ENCODE measurements around the gene OCLN. TPM values are rescaled to one million over a fixed set of nuclear protein-coding genes. Genes with fewer than 3 reads are reported as not detected.
"Not testable (repeated sequence)": the region's sequence is repeated elsewhere in the genome, so short reads cannot be mapped to it uniquely, and the experiment has no call there.

OCLN gene
- 12.8 TPM for total RNA-seq

GRCh38 chr5:69492391-69492922, at the start of gene OCLN:
TSS of gene OCLN (plus strand) at chr5:69492790. CDS start at chr5:69504245, 11,455 bp downstream.
- TF ChIP-seq CTCF (IDR thresholded peaks at IDR 0.05) (no peak), POLR2A (IDR thresholded peaks at IDR 0.05) (no peak), POLR2AphosphoS5 (IDR thresholded peaks at IDR 0.05; ENCODE audit: insufficient read depth in 1 of 2, low read depth in 1 of 2) (peak in 1 of 2 donors; percentile 48)
- Histone ChIP-seq H3K27ac (peak within 1 kb of the TSS; percentile 52), H3K9me3 (no peaks in the 10 kb centered on the region), H3K4me1 (peaks cover 19% of the 10 kb centered on the region), H3K36me3 (no peaks in the 10 kb centered on the region), H3K4me3 (peak within 1 kb of the TSS; percentile 58 to 78), H3K27me3 (no peaks in the 10 kb centered on the region)
- DNase-seq (ENCODE audit: extremely low spot score in 2 of 2), result no peak
- intact Hi-C loops (cut with DNase I), result no loop called here

GRCh38 chr5:69444127-69444754, 48.3 kb upstream of the OCLN start:
- Histone ChIP-seq H3K4me3 (no peak overlapping the region), H3K27ac (no peak overlapping the region), H3K4me1 (no peaks in the 10 kb centered on the region), H3K36me3 (no peaks in the 10 kb centered on the region), H3K27me3 (no peaks in the 10 kb centered on the region), H3K9me3 (no peaks in the 10 kb centered on the region)
- no peak for DNase-seq (ENCODE audit: extremely low spot score in 2 of 2)
- intact Hi-C loops (cut with DNase I), result no loop called here
- TF ChIP-seq POLR2A (IDR thresholded peaks at IDR 0.05) (no peak), CTCF (IDR thresholded peaks at IDR 0.05) (no peak), POLR2AphosphoS5 (IDR thresholded peaks at IDR 0.05; ENCODE audit: insufficient read depth in 1 of 2, low read depth in 1 of 2) (no peak)

- no peaks in the 10 kb centered on the region for H3K27me3 ChIP-seq
- H3K27ac ChIP-seq, result no peak overlapping the region
- H3K4me1 ChIP-seq, result no peaks in the 10 kb centered on the region
- H3K9me3 ChIP-seq, result no peaks in the 10 kb centered on the region
- no peak overlapping the region for H3K4me3 ChIP-seq
- H3K36me3 ChIP-seq, result no peaks in the 10 kb centered on the region
- no peak for DNase-seq (ENCODE audit: extremely low spot score in 2 of 2)
- no peak for TF ChIP-seq POLR2A (IDR thresholded peaks at IDR 0.05)
- TF ChIP-seq POLR2AphosphoS5 (IDR thresholded peaks at IDR 0.05; ENCODE audit: insufficient read depth in 1 of 2, low read depth in 1 of 2), result no peak
- no peak for TF ChIP-seq CTCF (IDR thresholded peaks at IDR 0.05)
- intact Hi-C loops (cut with DNase I), result no loop called here
Observed at GRCh38 chr5:69449511-69449910, 43.1 kb upstream of the OCLN start.

GRCh38 chr5:69450116-69450515, 42.5 kb upstream of the OCLN start:
- H3K27ac ChIP-seq, result no peak overlapping the region
- no peaks in the 10 kb centered on the region for H3K36me3 ChIP-seq
- H3K9me3 ChIP-seq, result no peaks in the 10 kb centered on the region
- no peak for TF ChIP-seq CTCF (IDR thresholded peaks at IDR 0.05)
- no peaks in the 10 kb centered on the region for H3K4me1 ChIP-seq
- intact Hi-C loops (cut with DNase I), result no loop called here
- no peak overlapping the region for H3K4me3 ChIP-seq
- no peaks in the 10 kb centered on the region for H3K27me3 ChIP-seq
- DNase-seq (ENCODE audit: extremely low spot score in 2 of 2), result no peak

GRCh38 chr5:69450527-69450926, 42.1 kb upstream of the OCLN start:
- intact Hi-C loops (cut with DNase I); H3K36me3 ChIP-seq; H3K27me3 ChIP-seq; DNase-seq (ENCODE audit: extremely low spot score in 2 of 2); H3K4me1 ChIP-seq; H3K4me3 ChIP-seq; H3K27ac ChIP-seq; H3K9me3 ChIP-seq: not testable (repeated sequence)
